MM.1S (cell line): Measurements from ENCODE around the gene CLRN2.

Experiments
- CTCF ChIP-seq: fragments of 300-600 bp; sonication (generic); IDR thresholded peaks from 2 replicates; pipeline ENCODE4 v1.5.1; 2016; ENCODE audit warnings: antibody characterized with exemption, low read length, mixed read lengths
- EZH2 ChIP-seq: fragments of 300-600 bp; sonication (generic); optimal IDR thresholded peaks from 2 replicates; pipeline ENCODE3; 2017; ENCODE audit warnings: low read depth, mild to moderate bottlenecking, antibody characterized with exemption, low read length, mixed read lengths
- EZH2phosphoT487 ChIP-seq: fragments of 300-600 bp; sonication (generic); IDR thresholded peaks from 2 replicates; pipeline ENCODE4 v1.6.1; 2018; ENCODE audit warnings: antibody characterized with exemption, low read length

- TF ChIP-seq CTCF (no peak), EZH2 (no peak), EZH2phosphoT487 (no peak)
Measured at GRCh38 chr4:17517664-17518063, 2.7 kb downstream of the CLRN2 start.
